ENCODE results near the gene TMC3.

DNA sequence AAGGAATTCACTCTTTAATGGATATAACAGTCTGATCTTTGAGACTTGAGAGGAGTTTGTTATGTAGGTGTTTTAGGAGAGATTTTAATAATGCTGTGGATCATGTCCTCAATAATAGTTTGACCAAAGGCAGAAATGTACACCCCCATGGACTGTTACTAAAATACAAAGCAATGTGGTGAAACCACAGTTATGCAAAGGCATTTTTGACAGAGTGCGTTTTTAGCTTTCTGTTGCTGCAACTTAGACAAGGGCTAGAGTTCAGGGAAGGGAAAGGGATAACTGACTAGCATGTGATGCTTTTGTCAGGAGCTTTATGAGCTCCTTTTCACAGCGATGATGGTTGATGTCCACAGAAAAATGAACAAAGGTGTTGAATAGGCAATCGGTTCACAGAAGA is 46.5 kb downstream of the TMC3 start:
- no peak for TF ChIP-seq CEBPB (IDR thresholded peaks at IDR 0.05; ENCODE audit: borderline replicate concordance in 1 of 2, low read depth in 2 of 2, low read length in 2 of 2)
- TF ChIP-seq POLR2AphosphoS5 (IDR thresholded peaks at IDR 0.05; ENCODE audit: low read length): no peak
- no peak for TF ChIP-seq ETV6 (conservative IDR thresholded peaks at IDR 0.05 in 1 of 2, IDR thresholded peaks at IDR 0.05 in 1 of 2; ENCODE audit: borderline replicate concordance in 1 of 2, low read depth in 1 of 2)
- no peak for TF ChIP-seq EP300 (IDR thresholded peaks at IDR 0.05; ENCODE audit: borderline replicate concordance in 1 of 2, control insufficient read depth in 1 of 2, low read depth in 2 of 2, low read length in 2 of 2)
- no peak for TF ChIP-seq GABPA (IDR thresholded peaks at IDR 0.05; ENCODE audit: low read depth)
- TF ChIP-seq SIX5 (IDR thresholded peaks at IDR 0.05; ENCODE audit: low read depth, low read length, severe bottlenecking): no peak
- no peak for TF ChIP-seq ZNF217 (IDR thresholded peaks at IDR 0.05)
